ENCODE results near the gene AK3.

Gene AK3

GRCh38 chr9:4709380-4709779 is 31.6 kb downstream of the AK3 start:
- no peak for DNase-seq (ENCODE audit: extremely low read depth in 1 of 2, low read depth in 1 of 2)

- no peak for DNase-seq (ENCODE audit: extremely low read depth in 1 of 2, low read depth in 1 of 2)
Observed at GRCh38 chr9:4706971-4707622, 33.9 kb downstream of the AK3 start.

GRCh38 chr9:4706021-4706420 is 35.0 kb downstream of the AK3 start:
- DNase-seq (ENCODE audit: extremely low read depth in 1 of 2, low read depth in 1 of 2) = no peak

- no peak for DNase-seq (ENCODE audit: extremely low read depth in 1 of 2, low read depth in 1 of 2)
Observed at GRCh38 chr9:4704129-4704528, 36.9 kb downstream of the AK3 start.

GRCh38 chr9:4701526-4701925 is 39.5 kb downstream of the AK3 start:
- DNase-seq (ENCODE audit: extremely low read depth in 1 of 2, low read depth in 1 of 2) = no peak

GRCh38 chr9:4700932-4701331 is 40.1 kb downstream of the AK3 start:
- no peak for DNase-seq (ENCODE audit: extremely low read depth in 1 of 2, low read depth in 1 of 2)

GRCh38 chr9:4700091-4700490 is 40.9 kb downstream of the AK3 start:
- no peak for DNase-seq (ENCODE audit: extremely low read depth in 1 of 2, low read depth in 1 of 2)

GRCh38 chr9:4691795-4692194 is 49.2 kb downstream of the AK3 start:
- DNase-seq (ENCODE audit: extremely low read depth in 1 of 2, low read depth in 1 of 2) = no peak

GRCh38 chr9:4690144-4690543 is 50.9 kb downstream of the AK3 start:
- no peak for DNase-seq (ENCODE audit: extremely low read depth in 1 of 2, low read depth in 1 of 2)

GRCh38 chr9:4689687-4690104 is 51.3 kb downstream of the AK3 start:
- DNase-seq (ENCODE audit: extremely low read depth in 1 of 2, low read depth in 1 of 2) = no peak

GRCh38 chr9:4689021-4689420 is 52.0 kb downstream of the AK3 start:
- DNase-seq (ENCODE audit: extremely low read depth in 1 of 2, low read depth in 1 of 2) = no peak

GRCh38 chr9:4686584-4686983 is 54.4 kb downstream of the AK3 start:
- no peak for DNase-seq (ENCODE audit: extremely low read depth in 1 of 2, low read depth in 1 of 2)

- no peak for DNase-seq (ENCODE audit: extremely low read depth in 1 of 2, low read depth in 1 of 2)
Observed at GRCh38 chr9:4686112-4686511, 54.9 kb downstream of the AK3 start.

- DNase-seq (ENCODE audit: extremely low read depth in 1 of 2, low read depth in 1 of 2) = no peak
Observed at GRCh38 chr9:4684820-4685219, 56.2 kb downstream of the AK3 start.

- DNase-seq (ENCODE audit: extremely low read depth in 1 of 2, low read depth in 1 of 2) = no peak
Observed at GRCh38 chr9:4680750-4681149, 60.3 kb downstream of the AK3 start.

GRCh38 chr9:4680173-4680525 is 60.9 kb downstream of the AK3 start:
- DNase-seq (ENCODE audit: extremely low read depth in 1 of 2, low read depth in 1 of 2) = no peak

- peak; percentile 98 to 99 for DNase-seq (ENCODE audit: extremely low read depth in 1 of 2, low read depth in 1 of 2)
Observed at GRCh38 chr9:4679268-4680172, 61.5 kb downstream of the AK3 start, which contains the start of gene CDC37L1. Gene CDC37L1 (plus strand): TSS chr9:4679569. CDS start chr9:4679768, 199 bp downstream.

- DNase-seq (ENCODE audit: extremely low read depth in 1 of 2, low read depth in 1 of 2) = no peak
Observed at GRCh38 chr9:4678679-4679267, 62.2 kb downstream of the AK3 start.

- DNase-seq (ENCODE audit: extremely low read depth in 1 of 2, low read depth in 1 of 2) = no peak
Observed at GRCh38 chr9:4677392-4677791, 63.6 kb downstream of the AK3 start.

- no peak for DNase-seq (ENCODE audit: extremely low read depth in 1 of 2, low read depth in 1 of 2)
Observed at GRCh38 chr9:4674783-4675182, 66.2 kb downstream of the AK3 start.

- no peak for DNase-seq (ENCODE audit: extremely low read depth in 1 of 2, low read depth in 1 of 2)
Observed at GRCh38 chr9:4671737-4672136, 69.3 kb downstream of the AK3 start.

GRCh38 chr9:4670591-4670990 is 70.4 kb downstream of the AK3 start:
- no peak for DNase-seq (ENCODE audit: extremely low read depth in 1 of 2, low read depth in 1 of 2)
